Activated CD4-positive, alpha-beta T cell treated with anti-CD3 and anti-CD28 coated beads, Interleukin-2, Interleukin-4, amounts not matched to agents 100 ng/mL and 50 ng/mL, durations not matched to agents 16 hours and 8 hours (primary cell): Measurements from ENCODE around the gene NFATC2.

ENCODE experiments used
- DNase-seq: peaks from one replicate; pipeline ENCODE4 v3.0.0-alpha.2; 2020; ENCODE audit warnings: low spot score

The NFATC2 gene

GRCh38 chr20:51374961-51375360, 167.6 kb downstream of the NFATC2 start:
- DNase-seq: no peak

GRCh38 chr20:51374456-51374830, 168.1 kb downstream of the NFATC2 start:
- DNase-seq: no peak

- DNase-seq: no peak
Measured at GRCh38 chr20:51373713-51374455, 168.6 kb downstream of the NFATC2 start.

- no peak for DNase-seq
Measured at GRCh38 chr20:51372966-51373365, 169.6 kb downstream of the NFATC2 start.

- DNase-seq: peak; percentile 60
Measured at GRCh38 chr20:51372176-51372803, 170.2 kb downstream of the NFATC2 start.

- no peak for DNase-seq
Measured at GRCh38 chr20:51371720-51372119, 170.8 kb downstream of the NFATC2 start.

- no peak for DNase-seq
Measured at GRCh38 chr20:51369503-51369902, 173.0 kb downstream of the NFATC2 start.

- DNase-seq: no peak
Measured at GRCh38 chr20:51368461-51369211, 173.9 kb downstream of the NFATC2 start.

GRCh38 chr20:51366155-51366886, 176.2 kb downstream of the NFATC2 start:
- DNase-seq: no peak

- DNase-seq: no peak
Measured at GRCh38 chr20:51365670-51366069, 176.8 kb downstream of the NFATC2 start.

GRCh38 chr20:51363813-51364212, 178.7 kb downstream of the NFATC2 start:
- DNase-seq: no peak

GRCh38 chr20:51363378-51363777, 179.1 kb downstream of the NFATC2 start:
- no peak for DNase-seq

GRCh38 chr20:51362254-51362653, 180.3 kb downstream of the NFATC2 start:
- DNase-seq: no peak

- DNase-seq: no peak
Measured at GRCh38 chr20:51361258-51361657, 181.3 kb downstream of the NFATC2 start.

- DNase-seq: no peak
Measured at GRCh38 chr20:51360451-51361201, 181.9 kb downstream of the NFATC2 start.

- DNase-seq: no peak
Measured at GRCh38 chr20:51359947-51360346, 182.6 kb downstream of the NFATC2 start.

- DNase-seq: no peak
Measured at GRCh38 chr20:51359401-51359800, 183.1 kb downstream of the NFATC2 start.

- DNase-seq: no peak
Measured at GRCh38 chr20:51358032-51358724, 184.3 kb downstream of the NFATC2 start.

GRCh38 chr20:51357543-51357942, 185.0 kb downstream of the NFATC2 start:
- no peak for DNase-seq

- DNase-seq: no peak
Measured at GRCh38 chr20:51356871-51357270, 185.6 kb downstream of the NFATC2 start.

GRCh38 chr20:51354769-51355319, 187.7 kb downstream of the NFATC2 start:
- peak; percentile 19 for DNase-seq
